PC-9 (cell line): ENCODE measurements around the gene OR5K1. TPM values are rescaled to one million over a fixed set of nuclear protein-coding genes. Genes with fewer than 3 reads are reported as not detected.

Source experiments
- BruUV-seq: library from RNA; stranded (reverse); fragments of 400-500 nt; replicated peaks from 2 replicates; lab custom pipeline; 2021; lab: Mats Ljungman, UMichigan
- CTCF ChIA-PET: fragments of 300-600 bp; sonication (Branson Sonifier 250); formaldehyde crosslinking; loops from one replicate; lab custom pipeline; 2022; ENCODE audit warnings: antibody characterized with exemption; lab: Charles Lee
- POLR2A ChIA-PET: fragments of 300-600 bp; sonication (Branson Sonifier 250); formaldehyde crosslinking; loops from one replicate; lab custom pipeline; 2022; ENCODE audit warnings: antibody characterized with exemption; ENCODE audit not compliant: unreplicated experiment; lab: Charles Lee
- DNase-seq, 2 experiments: peaks; one replicate each; pipeline versions ENCODE4 v3.0.0 to v3.0.0-alpha.2; 2015 to 2022; ENCODE audit warnings: mixed read lengths in 1 of 2
- H2AFZ ChIP-seq: fragments of 200-600 bp; sonication (generic); 2 replicates; pipeline ENCODE4 v1.8.1; 2017; ENCODE audit warnings: antibody characterized with exemption
- H3F3A ChIP-seq: fragments of 200-600 bp; sonication (generic); 2 replicates; pipeline ENCODE4 v1.8.1; 2017; ENCODE audit warnings: antibody characterized with exemption, mild to moderate bottlenecking, low read depth; ENCODE audit not compliant: insufficient read depth
- H3K27ac ChIP-seq: fragments of 200-600 bp; sonication (generic); 2 replicates; pipeline ENCODE4 v1.6.1; 2016; ENCODE audit warnings: mixed run types
- H3K27me3 ChIP-seq: fragments of 200-600 bp; sonication (generic); 2 replicates; pipeline ENCODE4 v1.6.1; 2016; ENCODE audit warnings: low read depth, mixed run types; ENCODE audit not compliant: insufficient read depth
- H3K36me3 ChIP-seq: fragments of 200-600 bp; sonication (generic); 2 replicates; pipeline ENCODE4 v1.6.1; 2016; ENCODE audit warnings: low read depth, mixed run types
- H3K4me1 ChIP-seq: fragments of 200-600 bp; sonication (generic); replicated peaks from 2 replicates; pipeline ENCODE4 v1.6.1; 2016; ENCODE audit warnings: mixed run types; ENCODE audit not compliant: insufficient read depth
- H3K4me2 ChIP-seq: fragments of 200-600 bp; sonication (generic); 2 replicates; pipeline ENCODE4 v1.6.1; 2017; ENCODE audit warnings: mixed run types
- H3K4me3 ChIP-seq: fragments of 200-600 bp; sonication (generic); 2 replicates; pipeline ENCODE4 v1.6.1; 2016; ENCODE audit warnings: mixed run types
- H3K79me2 ChIP-seq: fragments of 200-600 bp; sonication (generic); 2 replicates; pipeline ENCODE4 v1.6.1; 2017; ENCODE audit warnings: low read depth, mixed run types
- H3K9me2 ChIP-seq: fragments of 200-600 bp; sonication (generic); 2 replicates; pipeline ENCODE4 v1.8.1; 2017; ENCODE audit warnings: mild to moderate bottlenecking; ENCODE audit not compliant: insufficient read depth
- H3K9me3 ChIP-seq: fragments of 200-600 bp; sonication (generic); 2 replicates; pipeline ENCODE4 v1.8.1; 2016; ENCODE audit warnings: low read depth; ENCODE audit not compliant: insufficient read depth
- H4K20me1 ChIP-seq: fragments of 200-600 bp; sonication (generic); 2 replicates; pipeline ENCODE4 v1.8.1; 2017; ENCODE audit not compliant: insufficient read depth
- EZH2 ChIP-seq: fragments of 200-600 bp; sonication (generic); IDR thresholded peaks from 2 replicates; pipeline ENCODE4 v1.8.0; 2017; ENCODE audit warnings: antibody characterized with exemption, low read depth
- intact Hi-C: fragments of 100-400 bp; cut with micrococcal nuclease; formaldehyde crosslinking; loops from one replicate; pipeline ENCODE4 v1.10.0; 2022; ENCODE audit not compliant: unreplicated experiment
- total RNA-seq: library from RNA; stranded (reverse); gene quantifications from 2 replicates; pipeline ENCODE4 v1.2.3, GENCODE V29; 2021
- TF ChIP-seq, protein P1 (sequence below): fragments of 200-600 bp; sonication (generic); conservative IDR thresholded peaks from 2 replicates; pipeline ENCODE4 v1.6.1; 2017; ENCODE audit warnings: mixed run types, antibody characterized with exemption, mild to moderate bottlenecking, moderate library complexity

The OR5K1 gene
- total RNA-seq, 1 experiment from 2014 or later, result not detected

DNA sequence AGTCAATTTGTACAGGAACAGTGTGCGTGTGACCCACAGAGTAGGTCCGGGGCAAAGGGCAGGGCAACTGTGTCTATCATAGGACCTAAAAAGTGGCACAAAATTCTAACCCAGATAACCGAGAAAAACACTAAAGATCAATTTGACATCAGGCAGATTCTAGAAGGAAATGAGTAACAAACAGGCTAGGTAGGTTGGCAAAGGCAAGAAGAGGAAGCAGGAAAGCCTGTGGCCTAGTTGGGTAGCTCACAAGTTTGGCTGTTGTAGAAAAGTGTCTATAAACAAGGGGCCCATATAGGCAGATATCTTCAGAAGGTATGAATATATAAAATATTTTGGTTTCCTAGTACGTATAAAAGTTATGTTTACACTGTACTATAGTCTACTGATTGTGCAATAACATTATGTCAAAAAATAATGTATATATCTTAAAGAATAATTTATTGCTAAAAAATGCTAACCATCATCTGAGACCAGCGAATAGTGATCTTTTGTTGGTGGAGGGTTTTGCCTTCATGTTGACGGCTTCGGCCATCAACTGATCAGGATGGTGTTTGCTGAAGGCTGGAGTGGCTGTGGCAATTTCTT is 13.3 kb upstream of the OR5K1 start:
- H2AFZ ChIP-seq, result no peak overlapping the region
- intact Hi-C loops, result no loop called here
- no peak for TF ChIP-seq EZH2
- TF ChIP-seq, protein P1, sequence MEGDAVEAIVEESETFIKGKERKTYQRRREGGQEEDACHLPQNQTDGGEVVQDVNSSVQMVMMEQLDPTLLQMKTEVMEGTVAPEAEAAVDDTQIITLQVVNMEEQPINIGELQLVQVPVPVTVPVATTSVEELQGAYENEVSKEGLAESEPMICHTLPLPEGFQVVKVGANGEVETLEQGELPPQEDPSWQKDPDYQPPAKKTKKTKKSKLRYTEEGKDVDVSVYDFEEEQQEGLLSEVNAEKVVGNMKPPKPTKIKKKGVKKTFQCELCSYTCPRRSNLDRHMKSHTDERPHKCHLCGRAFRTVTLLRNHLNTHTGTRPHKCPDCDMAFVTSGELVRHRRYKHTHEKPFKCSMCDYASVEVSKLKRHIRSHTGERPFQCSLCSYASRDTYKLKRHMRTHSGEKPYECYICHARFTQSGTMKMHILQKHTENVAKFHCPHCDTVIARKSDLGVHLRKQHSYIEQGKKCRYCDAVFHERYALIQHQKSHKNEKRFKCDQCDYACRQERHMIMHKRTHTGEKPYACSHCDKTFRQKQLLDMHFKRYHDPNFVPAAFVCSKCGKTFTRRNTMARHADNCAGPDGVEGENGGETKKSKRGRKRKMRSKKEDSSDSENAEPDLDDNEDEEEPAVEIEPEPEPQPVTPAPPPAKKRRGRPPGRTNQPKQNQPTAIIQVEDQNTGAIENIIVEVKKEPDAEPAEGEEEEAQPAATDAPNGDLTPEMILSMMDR, result no peak
- H3K79me2 ChIP-seq, result no peaks in the 10 kb centered on the region
- CTCF ChIA-PET, result no interaction called here
- H3K4me2 ChIP-seq, result no peak overlapping the region
- no peaks in the 10 kb centered on the region for H4K20me1 ChIP-seq
- BruUV-seq, result no TSS peak
- H3K4me1 ChIP-seq, result no peaks in the 10 kb centered on the region
- no peak overlapping the region for H3K27ac ChIP-seq
- H3F3A ChIP-seq, result 0 out of 2 replicates have a peak, but pooled peaks cover 6% of the 10 kb centered on the region
- no peak for DNase-seq
- 0 out of 2 replicates have a peak, but pooled peaks cover 5% of the 10 kb centered on the region for H3K9me3 ChIP-seq
- POLR2A ChIA-PET, result no interaction called here
- H3K4me3 ChIP-seq, result no peak overlapping the region
- H3K27me3 ChIP-seq, result no peaks in the 10 kb centered on the region
- H3K36me3 ChIP-seq, result no peaks in the 10 kb centered on the region
- 0 out of 2 replicates have a peak, but pooled peaks cover 4% of the 10 kb centered on the region for H3K9me2 ChIP-seq

DNA sequence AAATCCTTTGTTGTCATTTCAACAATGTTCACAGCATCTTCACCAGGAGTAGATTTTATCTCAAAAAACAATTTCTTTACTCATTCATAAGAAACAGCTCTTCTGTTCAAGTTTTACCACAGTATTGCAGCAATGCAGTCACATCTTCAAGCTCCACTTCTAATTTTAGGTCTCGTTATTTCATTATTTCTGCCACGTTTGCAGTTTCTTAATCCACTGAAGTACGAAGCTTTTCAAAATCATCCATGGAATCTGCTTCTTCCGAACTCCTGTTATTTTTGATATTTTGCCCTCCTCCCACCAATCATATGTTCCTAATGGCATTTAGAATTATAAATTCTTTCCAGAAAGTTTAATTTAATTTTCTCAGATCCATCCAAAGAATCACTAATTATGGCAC is 12.6 kb upstream of the OR5K1 start:
- no TSS peak for BruUV-seq
- POLR2A ChIA-PET, result no interaction called here
- Histone ChIP-seq H3K27me3 (no peaks in the 10 kb centered on the region), H3K4me1 (no peaks in the 10 kb centered on the region), H3K4me3 (no peak overlapping the region), H3K27ac (no peak overlapping the region), H3F3A (0 out of 2 replicates have a peak, but pooled peaks cover 6% of the 10 kb centered on the region), H3K79me2 (no peaks in the 10 kb centered on the region), H3K36me3 (no peaks in the 10 kb centered on the region), H2AFZ (no peak overlapping the region), H4K20me1 (no peaks in the 10 kb centered on the region), H3K4me2 (no peak overlapping the region), H3K9me2 (0 out of 2 replicates have a peak, but pooled peaks cover 4% of the 10 kb centered on the region), H3K9me3 (0 out of 2 replicates have a peak, but pooled peaks cover 5% of the 10 kb centered on the region)
- CTCF ChIA-PET, result no interaction called here
- intact Hi-C loops, result no loop called here
- TF ChIP-seq EZH2, result no peak
- TF ChIP-seq, protein P1, result no peak
- DNase-seq, result no peak

DNA sequence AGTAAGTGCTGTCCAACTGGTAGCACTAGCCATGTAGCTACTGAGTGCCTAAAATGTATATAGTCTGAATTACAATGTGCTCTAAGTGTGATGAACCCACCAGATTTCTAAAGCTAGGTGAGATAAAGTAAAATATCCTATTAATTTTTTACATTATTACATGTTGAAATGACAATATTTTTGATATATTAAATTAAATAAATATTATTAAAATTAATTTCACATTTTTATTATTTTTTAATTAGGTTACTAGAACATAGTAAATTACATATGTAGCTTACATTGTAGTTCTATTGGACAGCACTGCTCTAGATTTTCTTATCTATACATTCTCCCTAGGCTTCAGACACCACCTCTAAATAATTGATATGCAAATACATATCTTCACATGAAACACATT is 9.2 kb upstream of the OR5K1 start:
- Histone ChIP-seq H3K4me3 (no peak overlapping the region), H2AFZ (no peak overlapping the region), H3K9me2 (0 out of 2 replicates have a peak, but pooled peaks cover 4% of the 10 kb centered on the region), H3K4me1 (no peaks in the 10 kb centered on the region), H3K27ac (no peak overlapping the region), H3K27me3 (no peaks in the 10 kb centered on the region), H3K9me3 (0 out of 2 replicates have a peak, but pooled peaks cover 4% of the 10 kb centered on the region), H3K79me2 (no peaks in the 10 kb centered on the region), H3K4me2 (no peak overlapping the region), H4K20me1 (no peaks in the 10 kb centered on the region), H3F3A (0 out of 2 replicates have a peak, but pooled peaks cover 6% of the 10 kb centered on the region), H3K36me3 (no peaks in the 10 kb centered on the region)
- no TSS peak for BruUV-seq
- CTCF ChIA-PET, result no interaction called here
- intact Hi-C loops, result no loop called here
- POLR2A ChIA-PET, result interaction anchor here (0.6 kb wide), 2 partner anchors 88 to 611 kb away, joined by 5 to 10 read pairs; no protein-coding TSS in a partner anchor
- DNase-seq, result no peak
- TF ChIP-seq EZH2, result no peak
- TF ChIP-seq, protein P1, result no peak
